Measurements from ENCODE around the gene VAMP2. TPM values are rescaled to one million over a fixed set of nuclear protein-coding genes. Genes with fewer than 3 reads are reported as not detected.
A peak's percentile ranks its signal among the peaks of the same experiment; 100 is the strongest.

VAMP2 gene
- total and polyA plus RNA-seq, 10 of the 15 experiments (the other 5 are each of a cell fraction or from before 2014, with no cell fraction given) = 3.0 to 35.2 (median 25.0) TPM

DNA sequence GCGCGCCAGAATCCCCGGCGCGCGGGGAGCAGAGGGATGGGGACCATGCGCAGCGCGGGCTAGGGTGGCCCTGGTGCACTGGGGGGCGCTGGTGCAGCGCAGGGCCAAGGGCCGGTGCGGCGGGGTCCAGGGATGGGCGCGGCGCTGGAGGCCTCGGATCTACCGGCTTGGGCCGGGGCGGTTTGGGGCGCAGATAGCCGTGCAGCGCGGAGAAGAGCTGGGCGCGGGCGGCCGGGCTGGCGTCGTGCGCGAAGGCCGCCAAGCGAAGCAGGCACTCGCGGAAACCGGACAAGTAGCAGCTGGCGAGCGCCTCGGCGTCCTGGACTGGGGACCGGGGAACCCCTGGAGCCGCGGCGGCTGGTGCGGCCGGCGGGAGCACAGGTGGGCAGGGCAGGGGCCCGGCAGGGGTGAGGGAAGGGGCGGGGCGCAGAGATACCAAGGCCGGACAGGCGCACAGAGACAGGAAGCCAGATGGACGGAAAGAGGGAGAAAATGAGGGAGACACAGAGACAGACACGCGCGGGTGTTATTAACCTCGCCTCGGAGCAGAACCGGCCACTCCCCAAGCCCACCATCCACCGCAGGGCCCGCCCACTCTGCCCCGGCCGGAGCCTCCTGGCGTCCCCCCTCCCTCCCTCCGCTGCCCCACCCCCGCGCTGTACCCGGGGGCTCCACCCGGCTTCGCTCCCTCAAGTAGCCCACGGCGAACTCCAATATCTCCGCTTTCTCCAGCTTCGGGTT lies 40.9 kb downstream of the VAMP2 start (continued):
- TF ChIP-seq, protein P1, sequence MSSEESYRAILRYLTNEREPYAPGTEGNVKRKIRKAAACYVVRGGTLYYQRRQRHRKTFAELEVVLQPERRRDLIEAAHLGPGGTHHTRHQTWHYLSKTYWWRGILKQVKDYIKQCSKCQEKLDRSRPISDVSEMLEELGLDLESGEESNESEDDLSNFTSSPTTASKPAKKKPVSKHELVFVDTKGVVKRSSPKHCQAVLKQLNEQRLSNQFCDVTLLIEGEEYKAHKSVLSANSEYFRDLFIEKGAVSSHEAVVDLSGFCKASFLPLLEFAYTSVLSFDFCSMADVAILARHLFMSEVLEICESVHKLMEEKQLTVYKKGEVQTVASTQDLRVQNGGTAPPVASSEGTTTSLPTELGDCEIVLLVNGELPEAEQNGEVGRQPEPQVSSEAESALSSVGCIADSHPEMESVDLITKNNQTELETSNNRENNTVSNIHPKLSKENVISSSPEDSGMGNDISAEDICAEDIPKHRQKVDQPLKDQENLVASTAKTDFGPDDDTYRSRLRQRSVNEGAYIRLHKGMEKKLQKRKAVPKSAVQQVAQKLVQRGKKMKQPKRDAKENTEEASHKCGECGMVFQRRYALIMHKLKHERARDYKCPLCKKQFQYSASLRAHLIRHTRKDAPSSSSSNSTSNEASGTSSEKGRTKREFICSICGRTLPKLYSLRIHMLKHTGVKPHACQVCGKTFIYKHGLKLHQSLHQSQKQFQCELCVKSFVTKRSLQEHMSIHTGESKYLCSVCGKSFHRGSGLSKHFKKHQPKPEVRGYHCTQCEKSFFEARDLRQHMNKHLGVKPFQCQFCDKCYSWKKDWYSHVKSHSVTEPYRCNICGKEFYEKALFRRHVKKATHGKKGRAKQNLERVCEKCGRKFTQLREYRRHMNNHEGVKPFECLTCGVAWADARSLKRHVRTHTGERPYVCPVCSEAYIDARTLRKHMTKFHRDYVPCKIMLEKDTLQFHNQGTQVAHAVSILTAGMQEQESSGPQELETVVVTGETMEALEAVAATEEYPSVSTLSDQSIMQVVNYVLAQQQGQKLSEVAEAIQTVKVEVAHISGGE (CRISPR knock-in tag; IDR thresholded peaks at IDR 0.05) = no peak
- TF ChIP-seq IRF4 (IDR thresholded peaks at IDR 0.05; ENCODE audit: low read depth, low read length) = no peak
- TF ChIP-seq, protein P2, sequence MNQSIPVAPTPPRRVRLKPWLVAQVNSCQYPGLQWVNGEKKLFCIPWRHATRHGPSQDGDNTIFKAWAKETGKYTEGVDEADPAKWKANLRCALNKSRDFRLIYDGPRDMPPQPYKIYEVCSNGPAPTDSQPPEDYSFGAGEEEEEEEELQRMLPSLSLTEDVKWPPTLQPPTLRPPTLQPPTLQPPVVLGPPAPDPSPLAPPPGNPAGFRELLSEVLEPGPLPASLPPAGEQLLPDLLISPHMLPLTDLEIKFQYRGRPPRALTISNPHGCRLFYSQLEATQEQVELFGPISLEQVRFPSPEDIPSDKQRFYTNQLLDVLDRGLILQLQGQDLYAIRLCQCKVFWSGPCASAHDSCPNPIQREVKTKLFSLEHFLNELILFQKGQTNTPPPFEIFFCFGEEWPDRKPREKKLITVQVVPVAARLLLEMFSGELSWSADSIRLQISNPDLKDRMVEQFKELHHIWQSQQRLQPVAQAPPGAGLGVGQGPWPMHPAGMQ (IDR thresholded peaks at IDR 0.05; ENCODE audit: borderline replicate concordance) = no peak
- TF ChIP-seq TBL1XR1 (IDR thresholded peaks at IDR 0.05; ENCODE audit: low read depth, low read length) = no peak
- TF ChIP-seq GATAD2B (conservative IDR thresholded peaks at IDR 0.05; ENCODE audit: low read depth) = peak; percentile 94
- no peak for TF ChIP-seq TCF7 (IDR thresholded peaks at IDR 0.05; ENCODE audit: borderline replicate concordance)
- TF ChIP-seq ZNF384 (IDR thresholded peaks at IDR 0.05; ENCODE audit: borderline replicate concordance, low read depth, low read length) = no peak
- TF ChIP-seq, protein P3, sequence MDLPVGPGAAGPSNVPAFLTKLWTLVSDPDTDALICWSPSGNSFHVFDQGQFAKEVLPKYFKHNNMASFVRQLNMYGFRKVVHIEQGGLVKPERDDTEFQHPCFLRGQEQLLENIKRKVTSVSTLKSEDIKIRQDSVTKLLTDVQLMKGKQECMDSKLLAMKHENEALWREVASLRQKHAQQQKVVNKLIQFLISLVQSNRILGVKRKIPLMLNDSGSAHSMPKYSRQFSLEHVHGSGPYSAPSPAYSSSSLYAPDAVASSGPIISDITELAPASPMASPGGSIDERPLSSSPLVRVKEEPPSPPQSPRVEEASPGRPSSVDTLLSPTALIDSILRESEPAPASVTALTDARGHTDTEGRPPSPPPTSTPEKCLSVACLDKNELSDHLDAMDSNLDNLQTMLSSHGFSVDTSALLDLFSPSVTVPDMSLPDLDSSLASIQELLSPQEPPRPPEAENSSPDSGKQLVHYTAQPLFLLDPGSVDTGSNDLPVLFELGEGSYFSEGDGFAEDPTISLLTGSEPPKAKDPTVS (IDR thresholded peaks at IDR 0.05; ENCODE audit: low read depth, low read length) = no peak
- TF ChIP-seq RB1 (IDR thresholded peaks at IDR 0.05; ENCODE audit: borderline replicate concordance) = peak; percentile 89; the same call in 1 of the 2 replicates
- TF ChIP-seq LARP7 (IDR thresholded peaks at IDR 0.05) = peak; percentile 95
- TF ChIP-seq PML (IDR thresholded peaks at IDR 0.05; ENCODE audit: low read length) = no peak
- no peak for TF ChIP-seq ZNF217 (IDR thresholded peaks at IDR 0.05)
- no peak for TF ChIP-seq SREBF2 (IDR thresholded peaks at IDR 0.05; ENCODE audit: low read length)
- no peak for TF ChIP-seq BRCA1 (IDR thresholded peaks at IDR 0.05; ENCODE audit: low read depth, low read length)
- TF ChIP-seq SP1 (IDR thresholded peaks at IDR 0.05; ENCODE audit: low read depth, low read length) = no peak
- no peak for TF ChIP-seq IKZF2 (IDR thresholded peaks at IDR 0.05)
- no peak for TF ChIP-seq SIX5 (IDR thresholded peaks at IDR 0.05; ENCODE audit: low read depth, low read length, severe bottlenecking)
- no peak for TF ChIP-seq NR2C2 (IDR thresholded peaks at IDR 0.05; ENCODE audit: borderline replicate concordance, control insufficient read depth, insufficient read length, low read depth)
- TF ChIP-seq MYC (IDR thresholded peaks at IDR 0.05; ENCODE audit: insufficient read depth, insufficient read length, insufficient replicate concordance, low read length, severe bottlenecking) = no peak
- no peak for TF ChIP-seq NRF1 (conservative IDR thresholded peaks at IDR 0.05; ENCODE audit: low read depth, low read length)
- TF ChIP-seq, protein P4, sequence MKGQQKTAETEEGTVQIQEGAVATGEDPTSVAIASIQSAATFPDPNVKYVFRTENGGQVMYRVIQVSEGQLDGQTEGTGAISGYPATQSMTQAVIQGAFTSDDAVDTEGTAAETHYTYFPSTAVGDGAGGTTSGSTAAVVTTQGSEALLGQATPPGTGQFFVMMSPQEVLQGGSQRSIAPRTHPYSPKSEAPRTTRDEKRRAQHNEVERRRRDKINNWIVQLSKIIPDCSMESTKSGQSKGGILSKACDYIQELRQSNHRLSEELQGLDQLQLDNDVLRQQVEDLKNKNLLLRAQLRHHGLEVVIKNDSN (IDR thresholded peaks at IDR 0.05; ENCODE audit: borderline replicate concordance, extremely low read length, insufficient read depth, low read depth, low read length) = no peak
- no peak for TF ChIP-seq KAT2A (conservative IDR thresholded peaks at IDR 0.05; ENCODE audit: control insufficient read depth, low read depth, low read length)
- TF ChIP-seq, protein P5, sequence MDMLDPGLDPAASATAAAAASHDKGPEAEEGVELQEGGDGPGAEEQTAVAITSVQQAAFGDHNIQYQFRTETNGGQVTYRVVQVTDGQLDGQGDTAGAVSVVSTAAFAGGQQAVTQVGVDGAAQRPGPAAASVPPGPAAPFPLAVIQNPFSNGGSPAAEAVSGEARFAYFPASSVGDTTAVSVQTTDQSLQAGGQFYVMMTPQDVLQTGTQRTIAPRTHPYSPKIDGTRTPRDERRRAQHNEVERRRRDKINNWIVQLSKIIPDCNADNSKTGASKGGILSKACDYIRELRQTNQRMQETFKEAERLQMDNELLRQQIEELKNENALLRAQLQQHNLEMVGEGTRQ (IDR thresholded peaks at IDR 0.05; ENCODE audit: borderline replicate concordance, low read depth, low read length) = no peak
- TF ChIP-seq JUNB (IDR thresholded peaks at IDR 0.05) = no peak

Data from GM12878 (cell line).